ENCODE results near the gene TGM5.
"Not testable (repeated sequence)": the region's sequence is repeated elsewhere in the genome, so short reads cannot be mapped to it uniquely, and the experiment has no call there.

Gene TGM5

GRCh38 chr15:43273243-43273642, 6.5 kb upstream of the TGM5 start:
- no peaks in the 10 kb centered on the region for H3K9me3 ChIP-seq
- no peaks in the 10 kb centered on the region for H3K27me3 ChIP-seq
- DNase-seq, result no peak
- TF ChIP-seq CTCF (IDR thresholded peaks at IDR 0.05; ENCODE audit: low read depth, low read length), result no peak
- no peaks in the 10 kb centered on the region for H3K36me3 ChIP-seq
- H3K4me1 ChIP-seq, result no peaks in the 10 kb centered on the region
- H3K4me3 ChIP-seq (ENCODE audit: low read depth, low read length), result no peak overlapping the region

- not testable (repeated sequence) for H3K9me3 ChIP-seq; H3K27me3 ChIP-seq; H3K36me3 ChIP-seq; H3K4me3 ChIP-seq (ENCODE audit: low read depth, low read length); H3K4me1 ChIP-seq; DNase-seq
These were observed 5.2 kb upstream of the TGM5 start for GRCh38 chr15:43271908-43272307.

GRCh38 chr15:43270676-43271306, 4.1 kb upstream of the TGM5 start:
- no peak for DNase-seq
- H3K27me3 ChIP-seq, result no peaks in the 10 kb centered on the region
- no peak for TF ChIP-seq CTCF (IDR thresholded peaks at IDR 0.05; ENCODE audit: low read depth, low read length)
- no peaks in the 10 kb centered on the region for H3K4me1 ChIP-seq
- H3K9me3 ChIP-seq, result no peaks in the 10 kb centered on the region
- H3K36me3 ChIP-seq, result no peaks in the 10 kb centered on the region
- no peak overlapping the region for H3K4me3 ChIP-seq (ENCODE audit: low read depth, low read length)

GRCh38 chr15:43270113-43270665, 3.5 kb upstream of the TGM5 start:
- Histone ChIP-seq H3K36me3 (no peaks in the 10 kb centered on the region), H3K4me1 (no peaks in the 10 kb centered on the region), H3K4me3 (ENCODE audit: low read depth, low read length) (no peak overlapping the region), H3K9me3 (no peaks in the 10 kb centered on the region), H3K27me3 (no peaks in the 10 kb centered on the region)
- no peak for TF ChIP-seq CTCF (IDR thresholded peaks at IDR 0.05; ENCODE audit: low read depth, low read length)
- no peak for DNase-seq

- no peaks in the 10 kb centered on the region for H3K4me1 ChIP-seq
- H3K36me3 ChIP-seq, result no peaks in the 10 kb centered on the region
- H3K27me3 ChIP-seq, result peaks cover 7% of the 10 kb centered on the region; the same call in 1 of the 2 replicates
- DNase-seq, result peak; percentile 58
- no peak overlapping the region for H3K4me3 ChIP-seq (ENCODE audit: low read depth, low read length)
- H3K9me3 ChIP-seq, result no peaks in the 10 kb centered on the region
- TF ChIP-seq CTCF (IDR thresholded peaks at IDR 0.05; ENCODE audit: low read depth, low read length), result peak; percentile 56
These were observed 1.7 kb upstream of the TGM5 start for GRCh38 chr15:43268111-43269105.

- Histone ChIP-seq H3K27me3 (peaks cover 10% of the 10 kb centered on the region; the same call in 1 of the 2 replicates), H3K9me3 (no peaks in the 10 kb centered on the region), H3K4me1 (no peaks in the 10 kb centered on the region), H3K36me3 (no peaks in the 10 kb centered on the region), H3K4me3 (ENCODE audit: low read depth, low read length) (no peak overlapping the region)
- TF ChIP-seq CTCF (IDR thresholded peaks at IDR 0.05; ENCODE audit: low read depth, low read length), result no peak
- no peak for DNase-seq
These were observed 711 bp upstream of the TGM5 start for GRCh38 chr15:43267439-43267838.

Data from BE2C (cell line).